ENCODE data around the gene EIF5A2. TPM values are rescaled to one million over a fixed set of nuclear protein-coding genes. Genes with fewer than 3 reads are reported as not detected.

EIF5A2 gene
- total RNA-seq, 2 experiments from 2014 or later, result 5.2 to 9.5 TPM

- ChIA-PET CTCF (interaction anchor here (0.6 to 1.9 kb wide), 6 partner anchors 8 to 435 kb away, joined by 3 to 10 read pairs (median 4); partner anchors contain the start of gene EIF5A2), POLR2A (interaction anchor here (0.6 to 1.8 kb wide), 3 partner anchors 8 to 430 kb away, joined by 3 to 4 read pairs (median 3); partner anchors contain the start of gene RPL22L1)
- DNase-seq (no peak), ATAC-seq (no peak)
- peaks cover 12% of the 10 kb centered on the region for H3K27me3 Mint-ChIP-seq
- intact Hi-C loops (cut with micrococcal nuclease), result no loop called here
- peaks cover 4% of the 10 kb centered on the region for H3K9me3 Mint-ChIP-seq
- no peak overlapping the region for H3K27ac Mint-ChIP-seq
- no peak overlapping the region for H3K4me3 Mint-ChIP-seq
- H3K36me3 Mint-ChIP-seq (ENCODE audit: low read depth), result no peaks in the 10 kb centered on the region
- no peaks in the 10 kb centered on the region for H3K4me1 Mint-ChIP-seq (ENCODE audit: low read depth)
- TF ChIP-seq CTCF (IDR thresholded peaks at IDR 0.05), result no peak
These were observed 60.0 kb downstream of the EIF5A2 start for GRCh38 chr3:170848292-170848917.

- Mint-ChIP-seq H3K27me3 (peaks cover 17% of the 10 kb centered on the region), H3K27ac (no peak overlapping the region), H3K4me3 (no peak overlapping the region), H3K4me1 (ENCODE audit: low read depth) (no peaks in the 10 kb centered on the region), H3K36me3 (ENCODE audit: low read depth) (no peaks in the 10 kb centered on the region), H3K9me3 (peaks cover 4% of the 10 kb centered on the region)
- ChIA-PET CTCF (interaction anchor here (1.2 kb wide), 1 partner anchor 12 kb away, joined by 3 read pairs; no protein-coding TSS in a partner anchor), POLR2A (no interaction called here)
- ATAC-seq (no peak), DNase-seq (no peak)
- intact Hi-C loops (cut with micrococcal nuclease), result no loop called here
- TF ChIP-seq CTCF (IDR thresholded peaks at IDR 0.05), result no peak
These were observed 64.1 kb downstream of the EIF5A2 start for GRCh38 chr3:170844377-170844776.

GRCh38 chr3:170840291-170840859 is 68.1 kb downstream of the EIF5A2 start:
- no peaks in the 10 kb centered on the region for H3K4me1 Mint-ChIP-seq (ENCODE audit: low read depth)
- ATAC-seq (no peak), DNase-seq (no peak)
- no peak for TF ChIP-seq CTCF (IDR thresholded peaks at IDR 0.05)
- H3K9me3 Mint-ChIP-seq, result peaks cover 4% of the 10 kb centered on the region
- H3K4me3 Mint-ChIP-seq, result no peak overlapping the region
- no peaks in the 10 kb centered on the region for H3K36me3 Mint-ChIP-seq (ENCODE audit: low read depth)
- no peak overlapping the region for H3K27ac Mint-ChIP-seq
- peaks cover 30% of the 10 kb centered on the region for H3K27me3 Mint-ChIP-seq
- intact Hi-C loops (cut with micrococcal nuclease), result no loop called here
- ChIA-PET CTCF (interaction anchor here (0.7 to 1.6 kb wide), 2 partner anchors 29 kb away, joined by 3 to 8 read pairs; no protein-coding TSS in a partner anchor), POLR2A (no interaction called here)

GRCh38 chr3:170839518-170840100 is 68.8 kb downstream of the EIF5A2 start:
- intact Hi-C loops (cut with micrococcal nuclease), result no loop called here
- Mint-ChIP-seq H3K4me1 (ENCODE audit: low read depth) (no peaks in the 10 kb centered on the region), H3K9me3 (peaks cover 3% of the 10 kb centered on the region), H3K4me3 (no peak overlapping the region), H3K36me3 (ENCODE audit: low read depth) (no peaks in the 10 kb centered on the region), H3K27ac (no peak overlapping the region), H3K27me3 (peaks cover 29% of the 10 kb centered on the region)
- TF ChIP-seq CTCF (IDR thresholded peaks at IDR 0.05), result no peak
- no peak for ATAC-seq
- DNase-seq, result no peak
- ChIA-PET POLR2A (interaction anchor here (0.7 kb wide), 1 partner anchor 23 kb away, joined by 3 read pairs; no protein-coding TSS in a partner anchor), CTCF (interaction anchor here (1.5 to 1.6 kb wide), 2 partner anchors 28 to 426 kb away, joined by 3 to 8 read pairs; no protein-coding TSS in a partner anchor)

Other genes starting within 250 kb of the EIF5A2 start
- gene RPL22L1, start 38.4 kb downstream of the EIF5A2 start, total RNA-seq, result 100 to 1,000 TPM; 421 to 453 TPM
- gene SLC2A2, start 118.1 kb upstream of the EIF5A2 start, total RNA-seq, result not detected

Data from activated CD8-positive, alpha-beta T cell treated with anti-CD3 and anti-CD28 coated beads for 36 hours (primary cell).